GM21367 (cell line): ENCODE measurements around the gene ABHD17C.

ENCODE experiments used
- ATAC-seq: cut with Tn5 transposase; IDR thresholded peaks from one replicate; pipeline ENCODE4 v1.9.1; 2021; ENCODE audit not compliant: unreplicated experiment

Gene ABHD17C

GRCh38 chr15:80727596-80727995 lies 32.5 kb downstream of the ABHD17C start:
- no peak for ATAC-seq

GRCh38 chr15:80730387-80730786 lies 35.3 kb downstream of the ABHD17C start:
- no peak for ATAC-seq

GRCh38 chr15:80730926-80731325 lies 35.8 kb downstream of the ABHD17C start:
- no peak for ATAC-seq

- ATAC-seq, result no peak
Observed at GRCh38 chr15:80732167-80732566, 37.1 kb downstream of the ABHD17C start.

DNA sequence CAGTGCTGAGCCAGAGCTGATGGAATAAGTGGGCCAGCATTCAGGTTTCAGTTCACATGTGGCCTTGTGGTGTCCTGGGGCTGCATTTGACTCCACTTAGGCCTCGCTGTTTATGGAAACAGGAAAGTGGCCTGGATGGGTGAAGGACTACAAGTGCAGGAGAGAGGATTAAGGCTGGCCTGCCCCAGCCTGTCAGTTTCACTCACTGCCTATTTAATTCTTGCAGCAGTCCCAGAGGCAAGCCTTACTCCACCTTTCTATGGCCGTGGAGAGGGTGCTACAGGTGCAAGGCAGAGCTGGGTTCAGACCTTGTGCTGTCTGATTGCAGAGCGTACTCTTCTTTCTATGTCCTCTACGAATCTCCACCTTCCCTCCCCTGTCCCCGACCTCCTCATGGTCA lies 37.7 kb downstream of the ABHD17C start:
- ATAC-seq, result no peak

DNA sequence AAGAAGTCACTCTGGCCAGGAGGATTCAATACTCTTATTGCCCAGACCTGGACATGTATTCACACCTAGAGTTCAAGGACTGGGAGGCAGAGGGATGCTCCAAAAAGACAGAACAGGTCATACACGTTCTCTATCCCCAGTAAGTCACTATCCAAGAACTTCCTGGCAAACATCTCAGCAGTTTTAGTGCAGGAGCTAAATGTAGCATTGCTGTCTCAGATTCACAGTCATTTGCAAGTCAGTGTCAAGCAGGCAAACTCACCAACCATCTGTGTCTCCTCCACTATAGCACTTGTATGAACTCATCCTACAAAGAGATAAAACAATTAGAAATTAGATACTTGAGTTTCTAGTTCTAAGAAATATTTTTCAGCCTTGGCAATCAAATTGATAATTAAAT lies 38.4 kb downstream of the ABHD17C start:
- ATAC-seq, result no peak

DNA sequence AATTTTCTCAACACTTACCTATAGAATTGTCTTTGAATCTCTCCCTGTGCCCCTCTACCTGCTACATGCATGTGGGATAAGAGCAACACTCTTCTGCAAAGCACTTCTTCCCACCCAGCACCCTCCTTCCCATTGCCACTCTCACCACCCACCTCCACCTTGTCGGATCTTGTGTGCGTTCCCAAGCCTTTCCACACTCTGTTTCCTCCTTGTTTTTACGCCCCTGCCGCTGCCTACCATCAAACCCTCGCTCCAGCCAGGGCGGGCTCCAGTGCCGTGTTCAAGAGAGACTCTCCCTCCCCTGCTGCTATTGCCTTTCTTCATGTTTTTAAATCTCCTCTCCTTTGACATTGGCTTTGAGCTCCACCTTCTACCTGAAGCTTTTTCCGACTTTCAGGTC lies 40.2 kb downstream of the ABHD17C start:
- no peak for ATAC-seq

DNA sequence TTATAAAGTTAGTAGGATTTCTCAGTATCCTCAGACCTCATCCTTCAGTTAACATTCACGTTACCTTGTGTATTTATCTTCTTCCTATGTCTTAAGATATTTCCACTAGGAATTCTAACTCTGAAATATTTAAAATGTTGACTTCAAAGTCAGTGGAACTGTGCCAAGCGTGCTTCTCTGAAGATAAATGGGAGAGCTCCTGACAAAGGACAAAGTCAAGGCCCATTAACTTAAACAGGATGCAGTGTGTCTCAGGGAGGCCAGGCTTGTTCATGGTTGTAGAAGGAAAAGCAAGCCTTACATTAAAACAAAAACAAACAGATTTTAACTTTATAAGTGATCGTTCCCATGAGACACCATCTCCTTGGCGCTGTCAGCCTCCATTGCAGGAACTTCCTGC lies 41.5 kb downstream of the ABHD17C start:
- ATAC-seq, result no peak

GRCh38 chr15:80739919-80740318 lies 44.8 kb downstream of the ABHD17C start:
- ATAC-seq, result no peak

DNA sequence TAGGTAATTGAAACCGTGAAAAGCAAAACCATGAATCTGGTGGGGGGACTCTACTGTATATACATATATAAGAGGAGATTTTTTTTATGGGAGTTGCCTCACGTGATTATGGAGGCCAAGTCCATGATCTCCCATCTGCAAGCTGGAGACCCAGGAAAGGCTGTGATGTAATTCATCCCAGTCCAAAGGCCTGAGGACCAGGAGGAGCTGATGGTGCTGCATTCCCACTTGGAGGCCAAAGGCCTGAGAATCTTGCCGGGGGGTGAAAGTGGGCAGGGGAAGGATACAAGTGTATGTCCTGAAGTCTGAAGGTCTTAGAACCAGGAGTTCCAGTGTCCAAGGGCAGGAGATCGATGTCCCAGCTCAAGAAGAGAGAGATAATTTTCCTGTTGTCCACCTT lies 47.0 kb downstream of the ABHD17C start:
- no peak for ATAC-seq

DNA sequence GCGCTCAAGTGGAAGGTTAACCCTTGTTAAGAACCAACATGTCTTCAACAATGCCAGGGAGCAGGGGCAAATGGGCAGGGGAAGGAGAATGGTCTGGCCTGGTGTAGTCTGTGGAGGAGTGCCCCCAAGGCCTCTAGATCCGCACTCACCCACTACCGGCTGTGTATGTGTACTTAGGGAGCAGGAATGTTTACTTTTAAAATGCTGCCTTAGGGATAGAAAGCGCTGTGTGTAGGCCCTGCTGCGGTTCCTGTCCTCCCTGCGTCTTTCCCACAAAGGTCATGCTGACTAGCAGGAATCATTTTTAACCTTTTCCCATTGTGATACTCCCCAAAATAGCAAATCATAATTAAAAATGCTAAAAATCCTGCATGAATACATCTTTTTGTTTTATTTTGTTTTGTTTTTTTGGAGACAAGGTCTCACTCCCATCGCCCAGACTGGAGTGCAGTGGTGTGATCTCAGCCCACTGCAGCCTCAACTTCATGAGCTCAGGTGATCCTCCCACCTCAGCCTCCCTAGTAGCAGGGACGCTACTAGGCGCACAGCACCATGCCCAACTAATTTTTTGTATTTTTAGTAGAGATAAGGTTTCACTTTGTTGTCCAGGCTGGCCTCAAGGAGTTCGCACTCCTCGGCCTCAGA lies 48.2 kb downstream of the ABHD17C start:
- ATAC-seq, result no peak

DNA sequence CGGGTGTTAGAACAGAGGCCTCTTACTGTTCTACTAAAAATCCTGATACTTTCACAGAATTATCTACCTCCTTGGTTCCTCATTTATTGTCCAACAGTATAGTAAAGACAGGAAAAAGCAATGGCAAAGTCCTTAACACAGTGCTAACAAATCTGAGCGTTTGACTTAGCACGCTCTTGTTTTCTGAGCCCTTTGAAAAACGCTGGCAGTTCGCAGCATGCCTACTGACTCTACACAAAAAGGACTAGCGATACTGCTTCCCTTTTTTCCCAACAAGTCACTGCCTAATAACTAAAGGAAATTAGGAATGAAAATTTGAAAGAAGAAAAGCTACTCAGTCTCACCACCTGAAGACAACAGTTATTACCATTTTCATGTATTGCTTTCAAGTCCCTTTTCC lies 49.3 kb downstream of the ABHD17C start:
- ATAC-seq, result no peak

DNA sequence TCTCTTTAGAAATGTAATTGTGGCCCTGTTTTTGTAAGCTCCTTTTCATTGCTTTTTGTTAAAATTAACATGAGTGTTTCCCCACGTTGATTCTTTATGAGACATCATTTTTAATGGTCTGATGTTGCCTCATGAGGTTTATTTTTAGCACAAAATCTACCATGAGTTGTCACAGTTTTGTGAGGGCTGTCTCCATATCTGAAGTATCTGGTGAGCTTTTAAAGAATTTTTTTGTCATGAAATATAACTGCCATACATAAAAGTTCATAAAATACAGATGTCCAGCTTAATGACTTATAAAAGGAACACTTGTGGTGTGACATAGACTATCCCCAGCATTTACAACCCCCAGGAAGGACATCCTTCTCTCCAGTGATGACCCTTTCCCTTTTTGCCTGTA lies 49.7 kb downstream of the ABHD17C start:
- ATAC-seq, result no peak

DNA sequence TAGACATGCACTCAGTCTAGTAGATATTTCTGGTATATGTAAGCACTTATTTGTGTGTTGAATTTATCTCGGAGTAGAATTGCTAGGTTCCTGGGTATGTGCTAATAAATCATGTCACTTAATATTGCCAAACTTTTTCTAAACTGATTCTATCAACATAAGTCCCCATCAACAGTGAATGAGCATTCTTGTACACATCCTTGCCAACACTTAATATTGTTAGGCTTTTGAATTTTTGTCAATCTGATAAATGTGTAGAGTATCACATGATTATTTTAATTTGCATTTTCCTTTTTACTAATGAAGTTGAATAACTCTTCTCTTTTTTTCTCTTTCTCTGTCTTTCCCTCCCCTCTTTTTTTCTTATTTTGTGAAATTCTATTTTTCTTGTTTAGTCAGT lies 50.8 kb downstream of the ABHD17C start:
- no peak for ATAC-seq

GRCh38 chr15:80747317-80748053 lies 52.4 kb downstream of the ABHD17C start:
- no peak for ATAC-seq

GRCh38 chr15:80749589-80749988 lies 54.5 kb downstream of the ABHD17C start:
- ATAC-seq, result no peak

GRCh38 chr15:80750575-80750974 lies 55.5 kb downstream of the ABHD17C start:
- no peak for ATAC-seq

- no peak for ATAC-seq
Observed at GRCh38 chr15:80752204-80752603, 57.1 kb downstream of the ABHD17C start.

DNA sequence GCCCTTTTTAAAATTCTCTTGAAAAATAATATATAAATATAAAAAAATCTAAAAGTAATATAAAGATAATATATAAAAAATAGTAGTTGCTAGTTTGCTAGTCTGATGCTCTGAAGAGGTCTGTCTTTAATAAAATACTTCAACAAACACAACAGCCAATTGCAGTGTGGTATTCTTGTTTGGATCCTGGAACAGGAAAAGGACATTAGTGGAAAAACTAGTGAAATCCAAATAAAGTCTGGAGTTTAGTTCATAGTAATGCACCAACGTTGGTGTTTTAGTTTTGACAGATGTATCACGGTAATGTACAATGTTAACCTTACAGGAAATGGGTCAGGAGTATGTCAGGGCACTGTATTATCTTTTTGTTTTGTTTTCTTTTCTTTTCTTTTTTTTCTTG lies 58.1 kb downstream of the ABHD17C start:
- ATAC-seq, result no peak

DNA sequence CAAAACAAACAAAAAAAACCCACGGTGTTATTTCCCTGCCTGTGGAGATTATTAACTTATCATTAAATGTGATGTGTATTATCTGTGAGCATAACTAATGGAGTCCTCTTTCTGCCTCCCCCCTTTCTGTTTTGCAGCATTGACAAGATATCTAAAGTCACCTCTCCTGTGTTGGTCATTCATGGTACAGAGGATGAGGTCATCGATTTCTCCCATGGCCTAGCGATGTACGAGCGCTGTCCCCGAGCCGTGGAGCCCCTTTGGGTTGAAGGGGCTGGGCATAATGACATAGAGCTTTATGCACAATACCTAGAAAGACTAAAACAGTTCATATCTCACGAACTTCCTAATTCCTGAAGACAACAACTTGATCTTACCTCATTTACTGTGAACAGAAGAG lies 58.9 kb downstream of the ABHD17C start:
- no peak for ATAC-seq

DNA sequence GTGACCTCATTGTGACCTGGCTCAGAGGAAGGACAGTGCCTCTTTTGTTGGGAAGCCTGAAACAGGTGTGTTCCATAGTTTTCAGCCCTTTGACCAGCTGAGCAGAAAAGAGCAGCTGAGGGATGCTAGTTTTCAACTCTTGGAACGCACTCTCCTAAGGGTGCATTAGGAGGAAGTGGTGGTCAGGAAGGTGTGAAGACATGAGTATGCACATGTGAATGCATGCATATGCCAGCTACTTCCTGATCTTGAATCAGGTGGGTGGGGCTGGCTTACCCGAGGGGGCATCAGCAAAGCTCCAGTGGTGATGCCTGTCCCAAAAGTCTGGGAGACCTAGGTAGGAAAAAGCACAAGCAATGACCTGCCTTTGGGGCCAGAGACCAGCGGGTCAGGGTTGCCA lies 60.8 kb downstream of the ABHD17C start:
- ATAC-seq, result no peak

GRCh38 chr15:80758130-80758745 lies 63.1 kb downstream of the ABHD17C start:
- ATAC-seq, result no peak
